NCI-H2227 (cell line): ENCODE data around the gene C1QTNF8.
A peak's percentile ranks its signal among the peaks of the same experiment; 100 is the strongest.

Source experiments
- DNase-seq: peaks from one replicate; lab custom pipeline; 2025; ENCODE audit not compliant: unreplicated experiment; lab: John Stamatoyannopoulos, UW

The C1QTNF8 gene

DNA sequence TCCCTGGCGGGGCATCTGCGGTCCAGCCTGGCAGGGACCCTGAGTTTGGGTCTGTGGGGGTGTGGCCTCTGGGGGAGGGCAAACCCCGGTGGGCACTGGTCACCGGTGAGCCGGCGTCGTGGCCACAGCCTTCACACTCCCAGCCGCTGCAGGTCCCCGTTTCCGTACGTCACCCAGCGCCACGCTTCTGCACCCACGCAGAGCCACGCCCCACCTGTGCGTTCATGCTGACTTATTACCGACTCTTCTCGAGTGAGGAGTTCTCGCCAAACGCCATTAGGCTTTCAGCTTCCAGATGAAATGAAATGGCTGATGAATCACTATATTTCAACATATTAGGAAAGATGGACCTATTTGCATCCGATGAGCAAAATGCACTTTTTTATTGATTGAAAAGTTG lies 32.3 kb downstream of the C1QTNF8 start:
- no peak for DNase-seq

DNA sequence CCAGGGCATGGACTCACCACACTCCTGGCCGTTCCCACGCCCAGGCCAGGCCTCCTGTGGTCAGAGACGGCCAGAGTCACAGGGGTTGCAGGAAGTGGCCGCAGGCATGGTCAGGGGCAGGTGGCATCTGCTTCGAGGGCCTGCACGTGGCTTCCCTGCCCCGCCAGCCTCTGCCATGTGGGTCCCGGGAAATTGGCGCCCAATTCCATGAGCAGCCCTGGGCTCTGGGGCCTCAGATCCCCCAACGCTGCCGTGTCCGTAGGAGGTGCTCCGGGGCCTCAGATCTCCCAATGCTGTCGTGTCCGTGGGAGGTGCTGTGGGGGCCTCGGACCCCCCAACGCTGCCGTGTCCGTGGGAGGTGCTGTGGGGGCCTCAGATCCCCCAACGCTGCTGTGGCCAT lies 33.1 kb downstream of the C1QTNF8 start:
- no peak for DNase-seq

DNA sequence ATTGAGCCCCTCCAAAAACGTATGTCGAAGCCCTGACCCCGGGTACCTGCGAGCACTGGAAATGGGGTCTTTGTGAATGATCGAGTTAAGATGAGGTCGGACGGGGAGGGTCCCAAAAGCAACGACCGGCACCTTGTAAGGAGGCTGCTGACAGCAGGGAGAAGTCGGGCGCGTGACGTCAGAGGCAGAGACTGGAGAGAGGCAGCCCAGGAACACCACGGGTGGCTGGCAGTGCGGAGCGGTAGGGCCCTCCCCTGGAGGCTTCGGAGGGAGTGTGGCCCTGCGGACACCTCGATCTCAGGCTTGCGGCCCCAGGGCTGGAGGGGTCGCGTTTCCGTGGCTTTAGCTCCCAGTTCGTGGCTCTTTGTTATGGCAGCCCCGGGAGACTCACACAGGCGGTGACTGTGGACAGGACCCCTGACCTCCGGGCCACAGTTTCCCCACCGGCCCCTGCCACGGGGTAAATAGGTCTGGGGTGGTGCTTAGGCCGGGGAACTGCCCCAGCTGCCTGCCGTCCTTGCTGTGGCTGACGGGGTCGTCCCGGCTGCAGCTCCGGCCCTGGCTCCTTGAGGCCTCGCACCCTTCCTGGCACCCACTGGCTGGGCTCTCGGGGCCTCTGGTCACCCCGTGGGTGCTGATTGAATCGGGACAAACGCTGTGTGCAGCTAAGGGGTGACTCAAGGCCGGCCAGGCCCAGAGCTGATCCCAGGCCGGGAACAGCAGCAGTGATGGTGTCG lies 34.1 kb downstream of the C1QTNF8 start:
- no peak for DNase-seq

DNA sequence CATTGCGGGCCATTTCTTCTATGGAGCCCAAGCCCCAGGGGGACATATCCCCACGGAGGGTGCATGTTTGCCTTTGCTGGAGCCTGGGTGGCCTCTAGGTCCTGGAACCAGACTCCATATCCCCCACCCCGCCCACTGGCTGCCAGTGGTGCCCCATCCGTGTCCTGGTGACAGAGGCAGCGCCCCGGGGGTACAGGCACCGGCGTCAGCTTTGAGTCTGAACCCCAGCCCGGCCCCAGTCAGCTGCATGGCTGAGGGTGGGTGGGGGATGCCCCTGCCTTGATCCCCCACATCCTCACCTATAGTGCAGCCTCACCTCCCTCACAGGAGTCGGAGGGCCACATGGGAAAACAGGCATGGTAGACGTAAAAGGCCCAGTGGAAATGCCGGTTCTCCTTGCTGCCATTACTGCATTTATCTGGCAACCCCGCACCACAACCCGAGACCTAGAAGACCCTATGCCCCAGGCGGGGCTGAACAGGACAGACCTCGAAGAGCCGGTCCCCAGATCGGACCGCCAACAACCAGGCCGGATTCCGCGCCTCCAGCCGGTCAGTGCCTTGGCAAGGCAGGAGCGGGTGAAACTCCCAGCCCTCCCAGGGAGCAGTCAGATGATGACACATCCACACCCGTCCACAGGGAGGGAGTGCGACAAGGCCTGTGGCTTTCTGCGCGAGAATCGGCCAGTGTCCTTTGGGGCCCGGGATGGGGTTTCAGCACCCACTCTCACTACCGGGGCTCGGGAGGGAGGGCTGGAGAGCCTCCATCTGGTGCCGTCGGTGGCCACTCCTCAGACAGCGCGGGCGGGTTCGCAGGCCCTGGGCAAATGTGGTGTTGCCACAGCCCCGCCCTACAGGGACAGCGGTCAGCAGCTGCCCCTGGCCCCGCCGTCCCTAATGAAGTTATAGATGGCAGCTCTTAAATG lies 35.4 kb downstream of the C1QTNF8 start:
- DNase-seq = no peak

DNA sequence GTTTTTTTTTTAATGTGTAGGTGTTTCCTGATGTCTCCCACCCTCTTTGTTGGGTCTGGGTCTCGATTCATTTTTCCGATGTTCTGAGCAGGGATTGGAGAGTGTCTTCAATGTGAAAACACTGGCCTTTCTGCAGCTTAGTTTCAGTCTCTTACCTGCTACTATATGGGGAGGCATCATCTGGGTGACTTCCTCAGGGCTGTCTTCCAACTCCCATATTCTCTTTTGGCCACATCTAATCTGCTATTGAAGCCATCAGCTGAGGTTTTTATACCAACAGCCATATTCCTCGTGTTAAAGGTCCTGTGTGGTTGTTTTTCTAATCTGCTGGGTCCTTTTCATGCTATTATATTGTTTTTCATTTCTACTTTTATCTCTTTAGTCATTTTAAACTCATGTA lies 36.7 kb downstream of the C1QTNF8 start:
- DNase-seq = no peak

DNA sequence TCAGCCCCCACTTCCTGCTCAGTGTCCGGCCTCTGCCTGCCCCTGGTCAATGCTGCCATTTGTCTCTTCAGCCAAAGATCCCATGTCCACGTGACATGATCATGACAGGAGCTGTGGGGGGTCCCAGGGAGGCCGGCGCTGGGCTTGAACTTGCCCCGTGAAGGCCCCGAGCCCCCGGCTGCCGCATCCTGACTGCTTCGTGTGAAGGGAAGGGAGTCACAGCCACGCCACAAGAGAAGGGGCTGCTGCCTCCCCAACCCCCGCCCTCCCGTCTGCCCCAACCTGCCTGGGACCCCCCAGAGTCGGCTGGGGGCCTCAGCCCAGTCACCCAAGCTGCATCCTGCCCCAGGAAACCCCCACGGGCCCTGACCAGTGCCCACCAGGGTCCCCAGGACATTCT lies 37.8 kb downstream of the C1QTNF8 start:
- DNase-seq = no peak

DNA sequence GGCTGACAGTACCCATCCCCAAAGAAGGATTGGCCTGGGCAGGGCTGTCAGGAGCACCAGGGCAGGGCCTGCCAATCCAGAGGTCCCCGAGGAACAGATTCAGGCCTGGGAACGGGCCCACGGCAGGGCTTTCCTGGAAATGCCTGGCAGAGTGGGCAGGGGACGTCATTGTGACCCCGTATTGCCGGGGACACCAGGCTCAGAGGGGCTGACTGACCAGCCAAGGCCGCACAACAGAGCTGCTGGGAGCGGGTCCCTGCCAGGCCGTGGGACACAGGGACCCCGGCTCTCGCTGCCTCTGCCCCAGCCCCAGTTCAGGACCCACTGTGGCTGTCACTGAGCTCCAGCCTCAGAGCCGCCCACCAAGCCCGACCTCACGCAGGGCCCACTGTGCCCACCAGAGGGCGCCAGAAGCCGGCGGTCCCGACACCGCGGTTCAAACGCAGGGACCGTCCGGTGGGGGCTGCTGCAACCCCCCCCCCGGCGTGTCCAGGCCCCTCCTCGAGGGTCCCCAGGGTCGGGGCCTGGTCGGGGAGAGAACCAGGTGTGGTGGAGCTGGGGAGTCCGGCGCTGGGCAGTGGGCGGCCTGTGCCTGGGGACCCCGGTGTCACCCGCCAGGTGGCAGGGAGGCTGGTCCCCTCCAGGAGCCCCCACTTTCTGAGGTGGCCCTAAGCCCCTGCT lies 38.7 kb downstream of the C1QTNF8 start:
- DNase-seq = no peak

DNA sequence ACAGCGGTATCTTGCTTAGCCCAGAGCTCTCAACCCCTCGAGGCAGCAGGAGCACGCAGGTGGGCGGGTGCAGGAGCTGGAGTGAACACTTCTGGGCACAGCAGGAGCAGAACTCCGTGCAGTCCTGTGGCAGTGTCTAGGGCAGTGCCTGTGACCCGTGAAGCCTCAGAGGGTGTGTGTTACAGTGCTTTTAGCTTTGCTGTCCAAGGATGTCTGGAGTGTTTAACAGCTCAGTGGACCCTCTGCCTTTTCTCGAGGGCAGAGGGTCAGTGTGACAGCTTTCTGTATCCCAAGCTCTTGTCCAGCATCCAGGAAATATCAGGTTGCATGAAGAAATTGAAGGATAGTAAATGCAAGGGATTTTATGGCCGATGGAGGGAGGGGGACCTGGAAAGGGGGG lies 39.8 kb downstream of the C1QTNF8 start:
- DNase-seq = no peak

DNA sequence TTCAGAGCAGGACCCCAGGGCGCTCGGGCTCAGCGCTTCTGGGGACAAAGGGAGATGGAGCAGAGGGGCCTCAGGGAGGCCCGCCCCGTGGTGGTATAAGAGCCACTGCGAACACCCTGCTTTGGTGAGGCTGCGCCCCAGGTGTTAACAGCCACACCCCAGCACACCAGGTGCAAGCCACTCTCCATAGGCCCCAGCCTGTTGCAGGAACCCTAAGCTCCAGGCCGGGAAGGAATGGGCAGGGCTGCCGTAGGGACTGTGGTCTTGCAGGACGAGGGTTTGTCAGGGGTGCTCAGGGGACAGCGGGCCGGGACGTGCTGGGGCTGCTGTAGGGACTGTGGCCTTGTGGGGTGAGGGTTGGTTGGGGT lies 40.5 kb downstream of the C1QTNF8 start:
- no peak for DNase-seq

DNA sequence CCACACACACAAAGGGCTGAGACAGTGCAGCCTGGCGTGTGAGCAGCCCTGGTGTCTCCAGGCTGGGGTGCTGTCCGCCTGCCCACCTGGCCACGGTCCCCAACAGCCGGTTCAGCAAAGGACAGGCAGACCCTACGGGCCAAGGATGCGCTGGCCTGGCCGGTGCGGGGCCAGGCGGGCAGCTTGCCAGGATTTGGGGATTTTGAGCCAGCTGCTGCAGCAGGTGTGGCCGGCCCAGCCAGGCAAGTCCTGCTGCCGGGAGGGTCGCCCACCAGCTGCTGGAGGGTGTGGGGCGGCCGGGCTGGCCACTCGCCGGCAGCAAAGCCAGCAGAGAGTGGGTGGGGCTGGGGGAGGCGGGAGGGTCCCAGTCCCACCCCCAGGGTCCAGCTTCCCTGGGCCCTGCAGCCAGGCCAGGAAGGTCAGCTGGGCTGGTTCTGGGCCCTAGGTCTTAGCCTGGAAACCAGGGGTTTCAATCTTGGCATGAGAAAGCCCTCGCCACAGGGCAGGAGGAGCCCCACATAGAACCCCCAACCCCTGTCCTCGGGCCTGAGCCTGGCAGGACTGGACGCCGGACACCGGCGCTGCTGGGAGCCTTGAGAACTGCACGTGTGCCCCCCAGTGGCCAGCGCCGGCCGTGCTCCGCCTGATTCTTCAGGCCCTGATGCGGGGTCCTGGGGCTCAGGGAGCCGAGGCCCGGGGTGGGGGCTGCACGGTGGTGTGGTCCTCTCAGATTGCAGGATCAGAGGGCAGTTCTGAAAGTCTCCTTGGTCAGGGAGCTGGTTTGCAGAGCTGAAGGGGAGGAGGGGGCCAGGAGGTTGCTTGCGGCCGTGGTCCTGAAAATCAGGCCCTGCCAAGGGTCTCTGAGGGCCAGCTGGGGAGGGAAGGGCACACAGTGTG lies 41.1 kb downstream of the C1QTNF8 start:
- peak; percentile 13 for DNase-seq

DNA sequence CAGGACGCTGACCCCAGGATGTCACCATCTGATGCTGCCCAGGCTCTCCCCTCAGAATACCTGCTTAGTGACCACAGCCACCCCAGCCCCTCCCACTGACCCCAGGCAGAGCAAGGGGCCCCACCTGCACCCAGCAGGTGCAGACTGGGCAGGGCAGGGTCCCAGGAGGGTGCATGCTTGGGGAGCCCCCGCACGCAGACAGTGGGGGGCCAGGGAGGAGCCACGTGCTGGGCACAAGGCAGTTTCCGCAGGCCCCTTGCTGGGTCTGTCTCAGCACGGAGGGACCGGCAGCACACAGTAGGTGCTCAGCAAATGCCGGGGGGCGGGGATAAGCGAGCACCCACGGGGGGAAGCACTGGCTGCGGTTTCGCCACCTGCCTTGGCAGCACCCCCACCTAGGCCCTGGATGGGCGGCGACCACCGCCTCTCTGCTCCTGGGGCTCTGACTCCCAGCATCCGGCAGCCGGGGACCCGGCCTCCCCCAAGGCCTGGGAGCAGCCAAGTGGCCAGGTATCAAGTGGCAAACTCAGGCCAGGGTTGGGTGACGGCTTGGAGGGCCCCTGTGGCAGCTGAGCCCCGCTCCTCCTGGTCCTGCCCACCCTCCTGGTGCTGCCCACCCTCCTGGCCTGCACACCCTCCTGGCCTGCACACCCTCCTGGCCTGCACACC lies 42.2 kb downstream of the C1QTNF8 start:
- DNase-seq = no peak

DNA sequence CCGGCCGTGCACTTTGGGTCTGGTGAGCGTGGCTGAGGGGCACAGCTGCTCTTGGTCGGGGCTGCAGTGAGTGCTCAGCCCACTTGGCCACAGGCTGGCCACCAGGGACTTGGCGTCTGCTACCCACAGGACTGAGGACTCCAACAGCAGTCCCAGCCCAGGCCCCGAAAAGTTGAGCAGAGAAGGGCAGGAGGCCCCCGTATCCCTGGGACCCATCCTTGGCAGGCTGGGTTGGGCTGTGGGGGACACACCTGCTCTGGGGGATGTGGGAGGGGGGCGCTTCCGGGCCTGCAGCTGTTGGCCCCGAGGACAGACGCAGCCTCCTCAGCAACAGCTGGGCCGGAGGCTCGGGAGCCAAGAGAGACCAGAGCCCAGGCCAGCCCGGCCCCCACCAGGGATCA lies 42.9 kb downstream of the C1QTNF8 start:
- DNase-seq = no peak

DNA sequence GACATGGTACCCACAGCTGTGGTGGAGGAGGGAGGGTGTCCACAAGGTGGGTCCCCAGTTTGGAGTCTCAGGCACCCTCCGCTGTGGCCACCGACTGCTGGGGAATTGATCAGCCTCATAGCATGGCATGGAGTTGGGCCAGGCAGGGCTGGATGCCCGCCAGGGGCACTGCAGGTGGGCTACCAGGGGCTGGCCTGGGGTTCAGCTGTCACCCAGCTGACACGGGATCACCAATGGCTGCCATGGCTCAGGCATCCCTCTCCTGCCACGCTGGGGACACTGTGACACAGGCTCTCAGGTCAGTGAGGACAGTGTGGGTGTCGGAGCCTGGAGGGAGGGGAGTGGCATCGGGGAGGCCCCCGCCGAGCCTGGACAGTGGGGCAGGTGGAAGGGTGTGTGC lies 43.3 kb downstream of the C1QTNF8 start:
- DNase-seq = no peak

DNA sequence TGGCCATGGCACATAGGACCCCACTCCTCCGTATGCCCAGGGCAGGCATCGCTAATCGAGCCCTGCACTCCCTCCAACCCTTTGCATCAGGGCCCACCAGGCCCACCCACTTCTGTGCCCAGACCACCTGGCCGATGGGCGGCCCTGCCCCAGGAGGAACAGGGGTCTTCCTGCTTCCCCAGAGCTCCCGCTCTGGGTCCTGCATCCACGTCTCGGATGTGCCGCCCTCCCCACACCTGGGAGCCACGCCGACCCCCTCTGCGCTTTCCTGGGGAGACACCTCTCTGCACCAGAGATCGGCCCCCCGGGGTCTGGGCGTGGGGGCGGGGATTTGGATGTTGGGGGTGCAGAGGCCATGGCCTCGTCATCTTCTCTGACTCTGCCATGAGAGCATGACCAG lies 44.6 kb downstream of the C1QTNF8 start:
- no peak for DNase-seq

DNA sequence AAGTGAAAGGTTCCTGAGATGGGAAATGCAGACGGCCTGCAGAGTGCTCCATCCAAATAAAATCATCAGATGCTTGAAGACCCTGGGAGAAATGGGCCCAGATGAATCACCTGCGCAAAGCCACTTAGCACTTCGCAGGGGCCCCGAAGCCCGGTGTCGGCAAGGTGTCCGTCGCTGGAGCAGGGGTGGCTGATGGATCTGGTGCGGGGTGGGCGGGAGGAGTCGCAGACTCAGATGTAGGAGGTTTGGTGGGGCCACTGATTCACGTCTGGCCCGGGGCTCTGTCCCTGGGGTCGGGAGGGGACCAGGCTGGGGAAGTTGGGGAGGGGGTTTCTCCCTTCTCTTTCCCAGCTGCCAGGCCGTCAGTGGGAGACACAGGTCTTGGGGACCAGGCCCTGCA lies 45.1 kb downstream of the C1QTNF8 start:
- DNase-seq = no peak

DNA sequence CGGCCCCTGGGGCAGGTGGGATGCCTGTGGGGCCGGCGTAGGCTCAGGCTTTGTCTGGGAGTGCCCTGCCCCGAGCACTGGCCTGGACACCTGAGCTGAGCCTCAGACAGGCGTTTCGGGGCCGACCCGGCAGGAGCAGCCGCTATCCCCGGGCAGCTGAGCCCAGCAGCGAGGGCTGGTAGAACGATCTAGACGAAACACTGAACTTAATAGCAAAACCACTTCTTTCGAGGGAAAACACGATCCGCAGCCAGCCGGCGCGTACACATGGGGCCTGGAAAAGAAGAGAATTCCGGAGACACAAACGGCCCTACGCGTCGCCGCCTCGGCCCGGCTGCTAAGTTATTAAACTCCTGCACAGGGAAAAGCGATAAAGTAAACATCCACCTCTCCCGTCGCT lies 45.5 kb downstream of the C1QTNF8 start:
- DNase-seq = no peak

DNA sequence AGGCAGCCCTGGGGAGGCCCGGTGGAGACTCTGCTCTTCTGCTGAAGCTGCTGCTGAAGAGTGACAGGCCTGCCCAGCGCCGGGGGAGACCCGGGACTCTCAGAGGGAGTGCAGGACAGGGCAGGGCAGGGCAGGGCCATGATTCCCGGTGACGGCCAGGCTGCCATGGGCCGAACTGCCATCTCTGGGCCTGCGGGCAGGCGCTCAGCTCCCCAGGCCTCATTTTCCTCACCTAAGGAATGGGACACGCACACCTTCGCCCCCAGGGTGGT lies 46.1 kb downstream of the C1QTNF8 start:
- DNase-seq = no peak

DNA sequence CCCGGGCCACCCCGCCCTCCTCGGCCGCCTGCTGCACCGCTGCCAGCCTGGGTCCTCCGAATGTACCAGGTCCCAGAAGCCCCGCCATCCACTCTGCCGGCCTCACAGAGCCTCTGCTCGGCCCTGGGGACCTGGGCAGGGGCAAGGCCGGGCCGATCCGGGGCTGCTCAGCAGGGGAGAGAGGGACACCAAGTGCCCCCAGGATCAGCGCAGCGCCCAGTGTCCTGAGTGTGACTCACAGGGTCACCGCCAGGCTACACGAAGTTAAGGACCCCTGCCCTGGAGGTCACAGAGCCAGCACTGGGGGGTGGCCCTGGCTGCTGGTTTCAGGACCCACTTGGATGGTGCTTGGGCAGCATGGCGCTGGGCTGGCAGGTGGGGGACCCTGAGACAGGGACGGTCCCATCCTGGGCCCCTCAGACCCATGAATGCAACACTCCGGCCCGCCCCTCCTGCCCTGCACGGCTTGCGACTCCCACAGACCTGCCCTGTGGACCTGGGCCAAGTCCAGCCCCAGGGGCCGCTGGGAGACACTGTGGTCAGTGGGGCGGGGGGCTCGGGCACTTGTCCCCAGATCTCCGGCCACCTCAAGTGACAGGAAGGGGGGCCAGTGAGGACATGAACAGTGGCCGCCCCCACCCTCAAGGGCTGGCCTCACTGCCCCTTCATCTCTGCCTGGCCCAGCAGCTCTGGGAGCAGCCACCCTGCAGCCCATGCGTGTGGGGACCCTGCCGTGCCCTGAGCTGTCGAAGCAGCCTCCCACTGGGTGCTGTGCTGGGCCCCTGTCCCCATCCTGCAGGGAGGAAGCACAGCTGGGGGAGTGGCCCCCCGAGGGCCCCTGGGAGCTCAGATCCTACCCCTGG lies 46.7 kb downstream of the C1QTNF8 start:
- no peak for DNase-seq

DNA sequence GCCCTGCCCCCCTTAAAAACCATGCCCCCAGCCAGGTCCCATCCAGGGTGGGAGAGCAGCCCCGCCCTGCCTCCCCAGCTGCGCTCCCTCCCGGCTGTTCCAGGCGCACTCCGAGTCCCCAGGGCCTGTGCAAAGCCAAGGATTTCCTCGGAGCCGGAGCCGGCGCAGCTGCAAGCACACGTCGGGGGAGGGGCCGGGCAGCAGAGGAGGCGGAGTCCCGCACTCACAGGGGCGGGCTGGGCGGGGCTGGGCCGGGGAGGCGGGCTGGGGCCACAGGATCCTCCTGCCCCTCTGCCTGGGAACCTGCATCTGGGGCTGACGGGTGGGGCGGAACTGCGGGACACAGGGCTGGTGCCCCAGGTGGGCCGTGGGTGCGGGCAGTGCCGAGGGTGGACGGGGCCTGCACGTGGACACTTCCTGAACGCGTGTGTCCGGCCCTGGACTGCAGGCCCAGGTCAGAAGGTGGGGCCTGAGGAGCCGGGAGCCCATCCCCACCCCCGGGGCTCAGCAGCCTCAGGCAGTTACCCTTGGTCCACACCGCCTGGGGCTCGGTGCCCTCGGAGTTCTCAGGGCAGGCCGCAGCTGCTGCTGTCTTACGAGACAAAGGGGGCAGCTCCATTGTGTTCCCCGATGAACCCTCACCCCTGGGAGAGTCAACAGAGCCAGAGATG lies 47.5 kb downstream of the C1QTNF8 start:
- DNase-seq = peak; percentile 70
